ENCODE measurements around the gene NPEPL1.

GRCh38 chr20:58749979-58750378, 57.4 kb downstream of the NPEPL1 start:
- no peak for TF ChIP-seq CTCF (IDR thresholded peaks at IDR 0.05)
- TF ChIP-seq POLR2A (IDR thresholded peaks at IDR 0.05) = no peak
- no peak for TF ChIP-seq POLR2AphosphoS5 (IDR thresholded peaks at IDR 0.05)

Data from breast epithelium (tissue), 3 donors.